Measurements from ENCODE around the gene ME1.
A peak's percentile ranks its signal among the peaks of the same experiment; 100 is the strongest.

Gene ME1

DNA sequence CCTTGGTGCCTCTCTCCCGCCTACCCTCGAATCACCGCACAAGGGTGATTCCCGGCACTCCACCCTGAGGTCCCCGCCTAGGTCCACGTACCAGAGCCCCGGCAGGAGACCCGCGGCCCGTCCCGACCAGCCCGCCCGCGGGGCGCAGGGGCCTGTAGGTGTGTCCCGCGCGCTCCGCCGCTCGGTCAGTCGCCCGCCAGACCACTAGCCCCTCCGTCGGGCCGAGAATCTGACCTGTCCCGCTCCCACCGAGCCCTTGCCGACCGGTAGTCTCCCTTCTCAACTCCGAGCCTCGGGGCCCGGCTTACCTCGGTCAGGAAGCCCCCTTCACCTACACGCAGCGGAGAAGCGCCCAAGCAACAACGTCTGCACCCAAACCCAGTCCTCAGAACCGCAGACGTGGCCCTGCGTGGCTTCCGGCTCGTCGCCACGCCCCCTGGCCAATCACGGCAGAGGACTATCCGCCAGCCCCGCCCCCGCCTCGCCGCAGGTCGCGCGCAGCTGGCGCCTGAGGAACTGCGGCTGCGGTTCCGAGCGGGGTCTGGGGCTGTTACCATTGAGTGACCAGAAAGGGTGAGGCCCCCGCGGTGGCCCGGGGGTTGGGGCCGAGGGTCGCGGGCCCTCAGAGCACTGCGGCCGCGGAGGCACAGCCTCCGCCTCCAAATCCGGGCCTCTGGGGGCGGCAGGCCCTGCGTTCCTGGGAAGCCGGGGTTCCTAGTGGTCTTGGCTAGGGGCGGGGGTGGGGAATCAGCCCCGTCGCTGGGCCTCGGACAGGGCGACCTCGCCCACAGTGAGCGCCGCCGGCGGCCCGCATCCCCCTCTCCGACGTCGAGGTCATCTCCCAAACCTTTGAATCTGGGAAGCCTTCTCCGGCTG, 237.7 kb downstream of the ME1 start, which contains the start of the genes PGM3 and RWDD2A (continued):
- TF ChIP-seq ZNF76 (tag by site-specific recombination; IDR thresholded peaks at IDR 0.05; ENCODE audit: borderline replicate concordance, low read depth): peak; percentile 79; the same call in 1 of the 2 replicates
- no peak for TF ChIP-seq ZNF404 (tag by site-specific recombination; IDR thresholded peaks at IDR 0.05)
- TF ChIP-seq FEZF1 (tag by site-specific recombination; IDR thresholded peaks at IDR 0.05): no peak
- TF ChIP-seq SCRT2 (tag by site-specific recombination; IDR thresholded peaks at IDR 0.05): peak; percentile 83
- no peak for TF ChIP-seq ZNF701 (tag by site-specific recombination; IDR thresholded peaks at IDR 0.05)
- TF ChIP-seq IKZF3 (tag by site-specific recombination; IDR thresholded peaks at IDR 0.05): no peak
- TF ChIP-seq ZNF133 (tag by site-specific recombination; IDR thresholded peaks at IDR 0.05): no peak
- no peak for TF ChIP-seq ZNF416 (tag by site-specific recombination; IDR thresholded peaks at IDR 0.05)
- TF ChIP-seq ZNF830 (tag by site-specific recombination; IDR thresholded peaks at IDR 0.05; ENCODE audit: low read depth): no peak
- no peak for TF ChIP-seq SCRT1 (tag by site-specific recombination; IDR thresholded peaks at IDR 0.05; ENCODE audit: borderline replicate concordance)
- no peak for TF ChIP-seq ZNF174 (tag by site-specific recombination; IDR thresholded peaks at IDR 0.05)
- TF ChIP-seq ZNF48 (tag by site-specific recombination; IDR thresholded peaks at IDR 0.05): no peak
- TF ChIP-seq, protein P1, sequence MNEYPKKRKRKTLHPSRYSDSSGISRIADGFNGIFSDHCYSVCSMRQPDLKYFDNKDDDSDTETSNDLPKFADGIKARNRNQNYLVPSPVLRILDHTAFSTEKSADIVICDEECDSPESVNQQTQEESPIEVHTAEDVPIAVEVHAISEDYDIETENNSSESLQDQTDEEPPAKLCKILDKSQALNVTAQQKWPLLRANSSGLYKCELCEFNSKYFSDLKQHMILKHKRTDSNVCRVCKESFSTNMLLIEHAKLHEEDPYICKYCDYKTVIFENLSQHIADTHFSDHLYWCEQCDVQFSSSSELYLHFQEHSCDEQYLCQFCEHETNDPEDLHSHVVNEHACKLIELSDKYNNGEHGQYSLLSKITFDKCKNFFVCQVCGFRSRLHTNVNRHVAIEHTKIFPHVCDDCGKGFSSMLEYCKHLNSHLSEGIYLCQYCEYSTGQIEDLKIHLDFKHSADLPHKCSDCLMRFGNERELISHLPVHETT (tag by site-specific recombination; IDR thresholded peaks at IDR 0.05): 0 out of 2 replicates have a peak, but pooled peaks have one; percentile 55
- TF ChIP-seq, protein P2, sequence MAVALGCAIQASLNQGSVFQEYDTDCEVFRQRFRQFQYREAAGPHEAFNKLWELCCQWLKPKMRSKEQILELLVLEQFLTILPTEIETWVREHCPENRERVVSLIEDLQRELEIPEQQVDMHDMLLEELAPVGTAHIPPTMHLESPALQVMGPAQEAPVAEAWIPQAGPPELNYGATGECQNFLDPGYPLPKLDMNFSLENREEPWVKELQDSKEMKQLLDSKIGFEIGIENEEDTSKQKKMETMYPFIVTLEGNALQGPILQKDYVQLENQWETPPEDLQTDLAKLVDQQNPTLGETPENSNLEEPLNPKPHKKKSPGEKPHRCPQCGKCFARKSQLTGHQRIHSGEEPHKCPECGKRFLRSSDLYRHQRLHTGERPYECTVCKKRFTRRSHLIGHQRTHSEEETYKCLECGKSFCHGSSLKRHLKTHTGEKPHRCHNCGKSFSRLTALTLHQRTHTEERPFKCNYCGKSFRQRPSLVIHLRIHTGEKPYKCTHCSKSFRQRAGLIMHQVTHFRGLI (tag by site-specific recombination; IDR thresholded peaks at IDR 0.05): peak; percentile 64
- TF ChIP-seq ZNF10 (tag by site-specific recombination; IDR thresholded peaks at IDR 0.05): peak; percentile 64; the same call in 1 of the 2 replicates
- no peak for TF ChIP-seq ZNF707 (tag by site-specific recombination; IDR thresholded peaks at IDR 0.05)
- TF ChIP-seq GLIS1 (tag by site-specific recombination; IDR thresholded peaks at IDR 0.05): peak; percentile 5; the same call in 1 of the 2 replicates
- peak; percentile 97 for TF ChIP-seq ZNF501 (tag by site-specific recombination; IDR thresholded peaks at IDR 0.05)
- TF ChIP-seq ZNF623 (tag by site-specific recombination; IDR thresholded peaks at IDR 0.05): no peak
- TF ChIP-seq, protein P3, sequence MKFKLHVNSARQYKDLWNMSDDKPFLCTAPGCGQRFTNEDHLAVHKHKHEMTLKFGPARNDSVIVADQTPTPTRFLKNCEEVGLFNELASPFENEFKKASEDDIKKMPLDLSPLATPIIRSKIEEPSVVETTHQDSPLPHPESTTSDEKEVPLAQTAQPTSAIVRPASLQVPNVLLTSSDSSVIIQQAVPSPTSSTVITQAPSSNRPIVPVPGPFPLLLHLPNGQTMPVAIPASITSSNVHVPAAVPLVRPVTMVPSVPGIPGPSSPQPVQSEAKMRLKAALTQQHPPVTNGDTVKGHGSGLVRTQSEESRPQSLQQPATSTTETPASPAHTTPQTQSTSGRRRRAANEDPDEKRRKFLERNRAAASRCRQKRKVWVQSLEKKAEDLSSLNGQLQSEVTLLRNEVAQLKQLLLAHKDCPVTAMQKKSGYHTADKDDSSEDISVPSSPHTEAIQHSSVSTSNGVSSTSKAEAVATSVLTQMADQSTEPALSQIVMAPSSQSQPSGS (tag by site-specific recombination; IDR thresholded peaks at IDR 0.05; ENCODE audit: low read depth): no peak
- TF ChIP-seq ZNF274 (IDR thresholded peaks at IDR 0.05; ENCODE audit: low read length): no peak
- TF ChIP-seq ZNF274 (tag by site-specific recombination; IDR thresholded peaks at IDR 0.05; ENCODE audit: borderline replicate concordance): no peak
- TF ChIP-seq, protein P4, sequence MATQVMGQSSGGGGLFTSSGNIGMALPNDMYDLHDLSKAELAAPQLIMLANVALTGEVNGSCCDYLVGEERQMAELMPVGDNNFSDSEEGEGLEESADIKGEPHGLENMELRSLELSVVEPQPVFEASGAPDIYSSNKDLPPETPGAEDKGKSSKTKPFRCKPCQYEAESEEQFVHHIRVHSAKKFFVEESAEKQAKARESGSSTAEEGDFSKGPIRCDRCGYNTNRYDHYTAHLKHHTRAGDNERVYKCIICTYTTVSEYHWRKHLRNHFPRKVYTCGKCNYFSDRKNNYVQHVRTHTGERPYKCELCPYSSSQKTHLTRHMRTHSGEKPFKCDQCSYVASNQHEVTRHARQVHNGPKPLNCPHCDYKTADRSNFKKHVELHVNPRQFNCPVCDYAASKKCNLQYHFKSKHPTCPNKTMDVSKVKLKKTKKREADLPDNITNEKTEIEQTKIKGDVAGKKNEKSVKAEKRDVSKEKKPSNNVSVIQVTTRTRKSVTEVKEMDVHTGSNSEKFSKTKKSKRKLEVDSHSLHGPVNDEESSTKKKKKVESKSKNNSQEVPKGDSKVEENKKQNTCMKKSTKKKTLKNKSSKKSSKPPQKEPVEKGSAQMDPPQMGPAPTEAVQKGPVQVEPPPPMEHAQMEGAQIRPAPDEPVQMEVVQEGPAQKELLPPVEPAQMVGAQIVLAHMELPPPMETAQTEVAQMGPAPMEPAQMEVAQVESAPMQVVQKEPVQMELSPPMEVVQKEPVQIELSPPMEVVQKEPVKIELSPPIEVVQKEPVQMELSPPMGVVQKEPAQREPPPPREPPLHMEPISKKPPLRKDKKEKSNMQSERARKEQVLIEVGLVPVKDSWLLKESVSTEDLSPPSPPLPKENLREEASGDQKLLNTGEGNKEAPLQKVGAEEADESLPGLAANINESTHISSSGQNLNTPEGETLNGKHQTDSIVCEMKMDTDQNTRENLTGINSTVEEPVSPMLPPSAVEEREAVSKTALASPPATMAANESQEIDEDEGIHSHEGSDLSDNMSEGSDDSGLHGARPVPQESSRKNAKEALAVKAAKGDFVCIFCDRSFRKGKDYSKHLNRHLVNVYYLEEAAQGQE (tag by site-specific recombination; IDR thresholded peaks at IDR 0.05): peak; percentile 36; the same call in 1 of the 2 replicates
- TF ChIP-seq ZNF16 (tag by site-specific recombination; IDR thresholded peaks at IDR 0.05; ENCODE audit: low read depth): no peak
- no peak for TF ChIP-seq ZNF292 (tag by site-specific recombination; IDR thresholded peaks at IDR 0.05; ENCODE audit: borderline replicate concordance, low read depth)
- TF ChIP-seq, protein P5, sequence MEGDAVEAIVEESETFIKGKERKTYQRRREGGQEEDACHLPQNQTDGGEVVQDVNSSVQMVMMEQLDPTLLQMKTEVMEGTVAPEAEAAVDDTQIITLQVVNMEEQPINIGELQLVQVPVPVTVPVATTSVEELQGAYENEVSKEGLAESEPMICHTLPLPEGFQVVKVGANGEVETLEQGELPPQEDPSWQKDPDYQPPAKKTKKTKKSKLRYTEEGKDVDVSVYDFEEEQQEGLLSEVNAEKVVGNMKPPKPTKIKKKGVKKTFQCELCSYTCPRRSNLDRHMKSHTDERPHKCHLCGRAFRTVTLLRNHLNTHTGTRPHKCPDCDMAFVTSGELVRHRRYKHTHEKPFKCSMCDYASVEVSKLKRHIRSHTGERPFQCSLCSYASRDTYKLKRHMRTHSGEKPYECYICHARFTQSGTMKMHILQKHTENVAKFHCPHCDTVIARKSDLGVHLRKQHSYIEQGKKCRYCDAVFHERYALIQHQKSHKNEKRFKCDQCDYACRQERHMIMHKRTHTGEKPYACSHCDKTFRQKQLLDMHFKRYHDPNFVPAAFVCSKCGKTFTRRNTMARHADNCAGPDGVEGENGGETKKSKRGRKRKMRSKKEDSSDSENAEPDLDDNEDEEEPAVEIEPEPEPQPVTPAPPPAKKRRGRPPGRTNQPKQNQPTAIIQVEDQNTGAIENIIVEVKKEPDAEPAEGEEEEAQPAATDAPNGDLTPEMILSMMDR (tag by site-specific recombination; IDR thresholded peaks at IDR 0.05): peak; percentile 52
- TF ChIP-seq ZSCAN16 (tag by site-specific recombination; IDR thresholded peaks at IDR 0.05): no peak
- TF ChIP-seq, protein P6, sequence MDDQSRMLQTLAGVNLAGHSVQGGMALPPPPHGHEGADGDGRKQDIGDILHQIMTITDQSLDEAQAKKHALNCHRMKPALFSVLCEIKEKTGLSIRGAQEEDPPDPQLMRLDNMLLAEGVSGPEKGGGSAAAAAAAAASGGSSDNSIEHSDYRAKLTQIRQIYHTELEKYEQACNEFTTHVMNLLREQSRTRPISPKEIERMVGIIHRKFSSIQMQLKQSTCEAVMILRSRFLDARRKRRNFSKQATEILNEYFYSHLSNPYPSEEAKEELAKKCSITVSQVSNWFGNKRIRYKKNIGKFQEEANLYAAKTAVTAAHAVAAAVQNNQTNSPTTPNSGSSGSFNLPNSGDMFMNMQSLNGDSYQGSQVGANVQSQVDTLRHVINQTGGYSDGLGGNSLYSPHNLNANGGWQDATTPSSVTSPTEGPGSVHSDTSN (CRISPR knock-in tag; IDR thresholded peaks at IDR 0.05): 0 out of 2 replicates have a peak, but pooled peaks have one; percentile 51
- TF ChIP-seq MYNN (tag by site-specific recombination; IDR thresholded peaks at IDR 0.05; ENCODE audit: borderline replicate concordance): 0 out of 2 replicates have a peak, but pooled peaks have one; percentile 20
